Measurements from ENCODE around the gene ZFPL1. TPM values are rescaled to one million over a fixed set of nuclear protein-coding genes. Genes with fewer than 3 reads are reported as not detected.

Gene ZFPL1
- total and polyA plus RNA-seq, 10 of the 15 experiments (the other 5 are each of a cell fraction or from before 2014, with no cell fraction given), result 2.2 to 37.8 (median 27.0) TPM

DNA sequence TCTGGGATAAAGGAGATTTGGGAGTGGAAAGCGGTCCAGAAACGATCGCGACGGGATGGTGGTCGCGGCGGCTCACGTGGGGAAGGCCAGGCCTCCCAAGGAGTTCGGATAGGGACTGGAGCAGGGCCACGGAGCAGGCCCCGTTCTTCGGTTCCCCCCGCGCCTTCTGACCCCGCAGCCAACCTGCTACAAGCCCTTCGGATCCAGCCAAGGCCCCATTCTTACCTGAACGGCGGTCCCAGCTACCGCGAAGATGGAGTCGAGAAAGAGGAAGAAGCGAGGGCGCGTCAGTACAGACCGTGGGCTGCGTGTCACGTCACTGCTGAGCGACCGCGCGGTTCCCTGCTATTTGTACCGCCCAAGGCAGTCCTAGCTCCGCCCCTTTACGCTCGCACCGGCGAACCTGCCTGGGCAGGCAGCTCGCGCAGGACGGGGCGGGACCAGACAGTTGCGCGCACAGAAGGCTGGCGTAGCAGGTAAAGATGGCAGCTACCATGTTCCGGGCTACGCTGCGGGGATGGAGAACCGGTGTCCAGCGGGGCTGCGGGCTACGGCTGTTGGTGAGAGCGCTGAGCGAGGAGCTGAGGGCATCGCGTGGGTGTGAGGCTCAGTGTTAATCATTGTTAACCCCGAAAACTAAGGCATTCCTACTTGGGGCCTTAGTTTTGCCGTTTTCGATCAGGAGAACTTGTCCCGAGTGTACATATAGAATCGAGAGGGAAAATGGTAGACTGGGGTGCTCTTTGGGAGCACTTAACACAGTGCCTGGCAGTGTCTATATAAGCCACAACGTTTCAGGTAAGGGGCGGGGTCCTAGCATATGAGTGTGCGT is 38.1 kb downstream of the ZFPL1 start, which contains the start of the genes FAU and MRPL49 (continued):
- TF ChIP-seq EED (IDR thresholded peaks at IDR 0.05; ENCODE audit: low read depth), result no peak
- TF ChIP-seq, protein P1, sequence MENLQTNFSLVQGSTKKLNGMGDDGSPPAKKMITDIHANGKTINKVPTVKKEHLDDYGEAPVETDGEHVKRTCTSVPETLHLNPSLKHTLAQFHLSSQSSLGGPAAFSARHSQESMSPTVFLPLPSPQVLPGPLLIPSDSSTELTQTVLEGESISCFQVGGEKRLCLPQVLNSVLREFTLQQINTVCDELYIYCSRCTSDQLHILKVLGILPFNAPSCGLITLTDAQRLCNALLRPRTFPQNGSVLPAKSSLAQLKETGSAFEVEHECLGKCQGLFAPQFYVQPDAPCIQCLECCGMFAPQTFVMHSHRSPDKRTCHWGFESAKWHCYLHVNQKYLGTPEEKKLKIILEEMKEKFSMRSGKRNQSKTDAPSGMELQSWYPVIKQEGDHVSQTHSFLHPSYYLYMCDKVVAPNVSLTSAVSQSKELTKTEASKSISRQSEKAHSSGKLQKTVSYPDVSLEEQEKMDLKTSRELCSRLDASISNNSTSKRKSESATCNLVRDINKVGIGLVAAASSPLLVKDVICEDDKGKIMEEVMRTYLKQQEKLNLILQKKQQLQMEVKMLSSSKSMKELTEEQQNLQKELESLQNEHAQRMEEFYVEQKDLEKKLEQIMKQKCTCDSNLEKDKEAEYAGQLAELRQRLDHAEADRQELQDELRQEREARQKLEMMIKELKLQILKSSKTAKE (IDR thresholded peaks at IDR 0.05; ENCODE audit: low read depth, poor library complexity, severe bottlenecking), result no peak
- TF ChIP-seq, protein P2, sequence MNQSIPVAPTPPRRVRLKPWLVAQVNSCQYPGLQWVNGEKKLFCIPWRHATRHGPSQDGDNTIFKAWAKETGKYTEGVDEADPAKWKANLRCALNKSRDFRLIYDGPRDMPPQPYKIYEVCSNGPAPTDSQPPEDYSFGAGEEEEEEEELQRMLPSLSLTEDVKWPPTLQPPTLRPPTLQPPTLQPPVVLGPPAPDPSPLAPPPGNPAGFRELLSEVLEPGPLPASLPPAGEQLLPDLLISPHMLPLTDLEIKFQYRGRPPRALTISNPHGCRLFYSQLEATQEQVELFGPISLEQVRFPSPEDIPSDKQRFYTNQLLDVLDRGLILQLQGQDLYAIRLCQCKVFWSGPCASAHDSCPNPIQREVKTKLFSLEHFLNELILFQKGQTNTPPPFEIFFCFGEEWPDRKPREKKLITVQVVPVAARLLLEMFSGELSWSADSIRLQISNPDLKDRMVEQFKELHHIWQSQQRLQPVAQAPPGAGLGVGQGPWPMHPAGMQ (IDR thresholded peaks at IDR 0.05; ENCODE audit: borderline replicate concordance), result no peak
- TF ChIP-seq ETV6 (conservative IDR thresholded peaks at IDR 0.05 in 1 of 2, IDR thresholded peaks at IDR 0.05 in 1 of 2; ENCODE audit: borderline replicate concordance in 1 of 2, low read depth in 1 of 2), result no peak
- peak; percentile 16 for TF ChIP-seq KLF5 (IDR thresholded peaks at IDR 0.05; ENCODE audit: partially characterized antibody)
- TF ChIP-seq SPI1 (IDR thresholded peaks at IDR 0.05; ENCODE audit: borderline replicate concordance, insufficient read depth, low read depth, low read length), result peak; percentile 74
- TF ChIP-seq HCFC1 (IDR thresholded peaks at IDR 0.05; ENCODE audit: low read length), result peak; percentile 75
- TF ChIP-seq SMC3 (IDR thresholded peaks at IDR 0.05; ENCODE audit: borderline replicate concordance, low read length), result no peak
- TF ChIP-seq, protein P3, sequence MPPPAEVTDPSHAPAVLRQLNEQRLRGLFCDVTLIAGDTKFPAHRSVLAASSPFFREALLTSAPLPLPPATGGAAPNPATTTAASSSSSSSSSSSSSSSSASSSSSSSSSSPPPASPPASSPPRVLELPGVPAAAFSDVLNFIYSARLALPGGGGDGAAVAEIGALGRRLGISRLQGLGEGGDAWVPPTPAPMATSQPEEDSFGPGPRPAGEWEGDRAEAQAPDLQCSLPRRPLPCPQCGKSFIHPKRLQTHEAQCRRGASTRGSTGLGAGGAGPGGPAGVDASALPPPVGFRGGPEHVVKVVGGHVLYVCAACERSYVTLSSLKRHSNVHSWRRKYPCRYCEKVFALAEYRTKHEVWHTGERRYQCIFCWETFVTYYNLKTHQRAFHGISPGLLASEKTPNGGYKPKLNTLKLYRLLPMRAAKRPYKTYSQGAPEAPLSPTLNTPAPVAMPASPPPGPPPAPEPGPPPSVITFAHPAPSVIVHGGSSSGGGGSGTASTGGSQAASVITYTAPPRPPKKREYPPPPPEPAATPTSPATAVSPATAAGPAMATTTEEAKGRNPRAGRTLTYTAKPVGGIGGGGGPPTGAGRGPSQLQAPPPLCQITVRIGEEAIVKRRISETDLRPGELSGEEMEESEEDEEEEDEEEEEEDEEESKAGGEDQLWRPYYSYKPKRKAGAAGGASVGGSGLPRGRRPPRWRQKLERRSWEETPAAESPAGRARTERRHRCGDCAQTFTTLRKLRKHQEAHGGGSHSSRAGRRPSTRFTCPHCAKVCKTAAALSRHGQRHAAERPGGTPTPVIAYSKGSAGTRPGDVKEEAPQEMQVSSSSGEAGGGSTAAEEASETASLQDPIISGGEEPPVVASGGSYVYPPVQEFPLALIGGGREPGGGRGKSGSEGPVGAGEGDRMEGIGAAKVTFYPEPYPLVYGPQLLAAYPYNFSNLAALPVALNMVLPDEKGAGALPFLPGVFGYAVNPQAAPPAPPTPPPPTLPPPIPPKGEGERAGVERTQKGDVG (CRISPR knock-in tag; IDR thresholded peaks at IDR 0.05), result no peak
- TF ChIP-seq IKZF1 (conservative IDR thresholded peaks at IDR 0.05), result peak; percentile 77
- TF ChIP-seq TCF7 (IDR thresholded peaks at IDR 0.05; ENCODE audit: borderline replicate concordance), result no peak
- TF ChIP-seq RAD51 (IDR thresholded peaks at IDR 0.05), result no peak
- TF ChIP-seq ZNF217 (IDR thresholded peaks at IDR 0.05), result no peak
- no peak; the same call in 1 of the 2 replicates for TF ChIP-seq TARDBP (IDR thresholded peaks at IDR 0.05; ENCODE audit: borderline replicate concordance)
- 0 out of 2 replicates have a peak, but pooled peaks have one; percentile 34 for TF ChIP-seq TCF12 (IDR thresholded peaks at IDR 0.05; ENCODE audit: low read depth, low read length)
- no peak for TF ChIP-seq CBX3 (IDR thresholded peaks at IDR 0.05; ENCODE audit: borderline replicate concordance, low read depth)
- TF ChIP-seq, protein P4, sequence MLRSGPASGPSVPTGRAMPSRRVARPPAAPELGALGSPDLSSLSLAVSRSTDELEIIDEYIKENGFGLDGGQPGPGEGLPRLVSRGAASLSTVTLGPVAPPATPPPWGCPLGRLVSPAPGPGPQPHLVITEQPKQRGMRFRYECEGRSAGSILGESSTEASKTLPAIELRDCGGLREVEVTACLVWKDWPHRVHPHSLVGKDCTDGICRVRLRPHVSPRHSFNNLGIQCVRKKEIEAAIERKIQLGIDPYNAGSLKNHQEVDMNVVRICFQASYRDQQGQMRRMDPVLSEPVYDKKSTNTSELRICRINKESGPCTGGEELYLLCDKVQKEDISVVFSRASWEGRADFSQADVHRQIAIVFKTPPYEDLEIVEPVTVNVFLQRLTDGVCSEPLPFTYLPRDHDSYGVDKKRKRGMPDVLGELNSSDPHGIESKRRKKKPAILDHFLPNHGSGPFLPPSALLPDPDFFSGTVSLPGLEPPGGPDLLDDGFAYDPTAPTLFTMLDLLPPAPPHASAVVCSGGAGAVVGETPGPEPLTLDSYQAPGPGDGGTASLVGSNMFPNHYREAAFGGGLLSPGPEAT (IDR thresholded peaks at IDR 0.05; ENCODE audit: low read depth), result peak; percentile 91
- TF ChIP-seq GABPA (IDR thresholded peaks at IDR 0.05; ENCODE audit: low read depth), result no peak
- TF ChIP-seq BCL11A (IDR thresholded peaks at IDR 0.05; ENCODE audit: low read depth, low read length), result no peak
- no peak for TF ChIP-seq FOS (IDR thresholded peaks at IDR 0.05; ENCODE audit: borderline replicate concordance, extremely low read depth, insufficient read length)
- peak; percentile 65; the same call in 1 of the 2 replicates for TF ChIP-seq RFX5 (IDR thresholded peaks at IDR 0.05; ENCODE audit: low read depth, low read length)
- no peak for TF ChIP-seq NFIC (IDR thresholded peaks at IDR 0.05; ENCODE audit: low read depth, low read length)

Measured in GM12878 (cell line).